ENCODE results near the gene ZFP92.

DNA sequence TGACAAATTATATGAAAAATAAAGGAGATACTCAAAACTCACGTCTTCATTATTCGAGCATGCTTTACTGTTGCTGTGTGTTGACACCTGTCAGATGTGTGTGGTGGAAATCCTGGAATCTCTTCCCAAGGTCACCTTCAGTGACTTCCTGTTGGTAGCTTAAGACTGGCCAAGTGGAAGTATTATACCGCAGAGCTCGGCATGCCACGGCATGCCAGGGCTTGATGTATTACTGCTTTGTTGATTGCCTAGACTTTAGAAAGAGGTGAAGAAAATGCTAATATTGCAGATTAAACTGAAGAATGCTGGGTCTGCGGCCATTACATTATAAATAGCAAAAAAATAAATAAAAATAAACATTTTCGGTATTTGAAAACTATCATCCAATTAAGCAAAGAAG is 30.0 kb downstream of the ZFP92 start:
- no peak for TF ChIP-seq EZH2 (optimal IDR thresholded peaks at IDR 0.05; ENCODE audit: low read depth, low read length)
- TF ChIP-seq CTCF (IDR thresholded peaks at IDR 0.05; ENCODE audit: low read length): no peak
- no peak for TF ChIP-seq EZH2phosphoT487 (IDR thresholded peaks at IDR 0.05; ENCODE audit: low read length)

Data from MM.1S (cell line).